HL-60 (cell line): ENCODE results near the gene EFR3B.

Experiments
- CTCF ChIP-seq: IDR thresholded peaks from one replicate; pipeline ENCODE4 v1.5.1; 2011; ENCODE audit warnings: low read length, control low read depth, inconsistent platforms; ENCODE audit not compliant: insufficient read depth
- REST ChIP-seq: IDR thresholded peaks from 2 replicates; pipeline ENCODE4 v1.6.1; 2012; ENCODE audit warnings: low read depth; ENCODE audit not compliant: insufficient replicate concordance
- SPI1 ChIP-seq: IDR thresholded peaks from 2 replicates; pipeline ENCODE4 v1.6.1; 2012; ENCODE audit warnings: low read depth, mild to moderate bottlenecking, borderline replicate concordance

GRCh38 chr2:25207078-25207545 is 165.2 kb downstream of the EFR3B start:
- TF ChIP-seq CTCF (no peak), REST (no peak), SPI1 (peak; percentile 67; the same call in 1 of the 2 replicates)
